ENCODE data around the gene AFDN. TPM values are rescaled to one million over a fixed set of nuclear protein-coding genes. Genes with fewer than 3 reads are reported as not detected.

The AFDN gene
- total and polyA plus RNA-seq, 2 experiments from 2014 or later, result 130 to 198 TPM

DNA sequence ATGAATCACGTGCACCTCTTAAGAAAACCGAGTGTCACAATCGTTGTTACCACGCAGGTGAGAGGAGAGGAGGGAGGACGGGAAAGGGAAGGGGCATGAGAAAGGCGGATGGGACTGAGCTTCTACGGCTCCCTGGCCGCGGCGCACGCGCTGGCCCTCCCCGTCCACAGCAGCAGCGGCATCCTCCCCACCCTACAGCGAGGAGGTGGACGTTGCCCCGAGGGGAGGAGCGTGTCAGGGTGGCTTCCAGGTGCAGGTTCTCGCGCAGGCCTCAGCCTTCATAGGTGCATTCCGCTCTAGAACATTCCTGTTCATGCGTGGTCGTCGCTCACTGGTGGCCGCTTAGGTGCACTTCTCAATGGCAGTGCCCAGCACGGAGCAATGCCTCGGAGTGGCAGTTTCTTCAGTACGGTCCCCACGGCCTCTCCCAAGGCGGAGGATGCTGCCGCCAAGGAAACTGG, 29.7 kb upstream of the AFDN start:
- Histone ChIP-seq H4K20me1 (ENCODE audit: insufficient read depth, poor library complexity, severe bottlenecking) (no peaks in the 10 kb centered on the region), H3K9me2 (replicated peaks; ENCODE audit: insufficient read depth) (no peaks in the 10 kb centered on the region), H3K27ac (no peak overlapping the region), H3K36me3 (replicated peaks; ENCODE audit: insufficient read depth, low read depth) (no peaks in the 10 kb centered on the region), H2AFZ (no peak overlapping the region), H3K79me2 (no peaks in the 10 kb centered on the region), H3K4me1 (ENCODE audit: insufficient read depth) (peaks cover 3% of the 10 kb centered on the region), H3K4me2 (no peak overlapping the region), H3K27me3 (no peaks in the 10 kb centered on the region), H3K9me3 (ENCODE audit: low read depth) (no peaks in the 10 kb centered on the region), H3K4me3 (no peak overlapping the region)
- DNase-seq (ENCODE audit: low spot score), result no peak
- TF ChIP-seq EZH2phosphoT487 (IDR thresholded peaks at IDR 0.05; ENCODE audit: low read depth, severe bottlenecking, unreplicated experiment), result no peak
- TF ChIP-seq EZH2 (IDR thresholded peaks at IDR 0.05; ENCODE audit: borderline replicate concordance), result no peak
- TF ChIP-seq, protein P1, sequence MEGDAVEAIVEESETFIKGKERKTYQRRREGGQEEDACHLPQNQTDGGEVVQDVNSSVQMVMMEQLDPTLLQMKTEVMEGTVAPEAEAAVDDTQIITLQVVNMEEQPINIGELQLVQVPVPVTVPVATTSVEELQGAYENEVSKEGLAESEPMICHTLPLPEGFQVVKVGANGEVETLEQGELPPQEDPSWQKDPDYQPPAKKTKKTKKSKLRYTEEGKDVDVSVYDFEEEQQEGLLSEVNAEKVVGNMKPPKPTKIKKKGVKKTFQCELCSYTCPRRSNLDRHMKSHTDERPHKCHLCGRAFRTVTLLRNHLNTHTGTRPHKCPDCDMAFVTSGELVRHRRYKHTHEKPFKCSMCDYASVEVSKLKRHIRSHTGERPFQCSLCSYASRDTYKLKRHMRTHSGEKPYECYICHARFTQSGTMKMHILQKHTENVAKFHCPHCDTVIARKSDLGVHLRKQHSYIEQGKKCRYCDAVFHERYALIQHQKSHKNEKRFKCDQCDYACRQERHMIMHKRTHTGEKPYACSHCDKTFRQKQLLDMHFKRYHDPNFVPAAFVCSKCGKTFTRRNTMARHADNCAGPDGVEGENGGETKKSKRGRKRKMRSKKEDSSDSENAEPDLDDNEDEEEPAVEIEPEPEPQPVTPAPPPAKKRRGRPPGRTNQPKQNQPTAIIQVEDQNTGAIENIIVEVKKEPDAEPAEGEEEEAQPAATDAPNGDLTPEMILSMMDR (IDR thresholded peaks at IDR 0.05; ENCODE audit: poor library complexity), result no peak
- WGBS (ENCODE audit: low lambda C conversion rate, missing lambda C conversion rate), result 97% methylated on average over 31 of the region's 31 CpGs

DNA sequence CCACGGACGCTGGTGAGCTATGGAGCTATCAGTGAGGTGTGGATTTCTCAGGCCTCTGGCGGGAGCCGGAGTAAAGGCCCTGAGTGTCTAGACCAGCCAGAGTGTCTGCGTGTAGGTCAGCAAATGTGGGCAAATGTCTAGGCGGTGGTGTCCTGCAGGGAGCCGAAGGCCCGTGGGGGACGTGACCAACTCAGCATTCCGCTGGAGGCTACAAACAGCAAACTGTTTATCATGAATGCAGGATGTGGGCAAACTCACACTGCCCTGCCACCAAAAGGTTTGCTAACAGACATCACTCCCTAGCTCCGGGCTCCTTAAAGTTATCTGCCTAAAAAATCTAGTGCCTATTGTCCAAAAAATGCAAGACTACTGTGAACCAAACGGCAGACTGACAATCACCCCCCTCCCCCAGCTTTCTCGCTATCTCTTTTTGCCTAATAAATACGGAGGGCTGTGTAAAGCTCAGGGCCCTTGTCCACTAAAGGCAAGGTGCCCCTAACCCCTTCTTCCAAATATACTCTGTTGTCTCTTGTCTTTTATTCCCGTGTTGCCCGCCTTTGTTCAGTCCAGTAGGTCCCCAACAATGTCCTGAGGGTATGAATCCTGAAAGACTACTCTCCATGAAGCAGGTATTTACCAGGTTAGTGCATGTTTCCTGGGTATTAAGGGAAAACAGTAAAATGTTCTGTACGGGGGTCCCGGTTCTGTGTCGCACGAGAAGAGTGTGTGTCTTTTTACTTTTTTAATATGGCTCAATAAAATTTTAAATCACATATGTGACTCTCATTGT, 29.0 kb upstream of the AFDN start:
- WGBS (ENCODE audit: low lambda C conversion rate, missing lambda C conversion rate), result 63% methylated on average over 20 of the region's 20 CpGs
- no peak for DNase-seq (ENCODE audit: low spot score)

DNA sequence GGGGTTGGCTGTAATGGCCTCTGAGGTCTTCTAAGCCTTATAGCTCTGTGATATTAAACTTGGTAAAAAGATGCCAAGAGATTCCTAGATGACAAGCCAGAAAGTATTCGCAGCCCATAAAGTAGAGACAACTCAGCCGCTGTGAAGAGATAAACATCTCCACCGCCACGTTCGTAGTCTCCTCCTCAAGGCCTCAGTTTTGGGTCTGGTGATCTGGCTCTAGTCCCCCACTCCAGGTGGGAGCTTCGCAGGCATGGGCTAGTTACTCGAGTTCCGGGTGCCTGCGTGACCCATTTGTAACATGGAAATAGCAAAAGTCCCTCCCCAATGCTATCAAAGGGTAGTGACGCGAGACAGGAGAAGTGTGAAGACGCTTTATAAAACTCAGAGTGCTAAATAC, 28.3 kb upstream of the AFDN start:
- Histone ChIP-seq H3K79me2 (no peaks in the 10 kb centered on the region), H4K20me1 (ENCODE audit: insufficient read depth, poor library complexity, severe bottlenecking) (no peaks in the 10 kb centered on the region), H3K36me3 (replicated peaks; ENCODE audit: insufficient read depth, low read depth) (no peaks in the 10 kb centered on the region), H3K4me1 (ENCODE audit: insufficient read depth) (no peaks in the 10 kb centered on the region), H3K4me2 (no peak overlapping the region), H2AFZ (no peak overlapping the region), H3K9me2 (replicated peaks; ENCODE audit: insufficient read depth) (no peaks in the 10 kb centered on the region), H3K27me3 (no peaks in the 10 kb centered on the region), H3K27ac (no peak overlapping the region), H3K9me3 (ENCODE audit: low read depth) (no peaks in the 10 kb centered on the region), H3K4me3 (no peak overlapping the region)
- TF ChIP-seq EZH2 (IDR thresholded peaks at IDR 0.05; ENCODE audit: borderline replicate concordance) (no peak), EZH2phosphoT487 (IDR thresholded peaks at IDR 0.05; ENCODE audit: low read depth, severe bottlenecking, unreplicated experiment) (no peak)
- TF ChIP-seq, protein P1 (IDR thresholded peaks at IDR 0.05; ENCODE audit: poor library complexity), result no peak
- no peak for DNase-seq (ENCODE audit: low spot score)
- WGBS (ENCODE audit: low lambda C conversion rate, missing lambda C conversion rate), result 62% methylated on average over 12 of the region's 12 CpGs

More for the DNA sequence above, 29.0 kb upstream of the AFDN start:
- no peaks in the 10 kb centered on the region for H3K36me3 ChIP-seq (replicated peaks; ENCODE audit: insufficient read depth, low read depth)
- H3K9me3 ChIP-seq (ENCODE audit: low read depth), result no peaks in the 10 kb centered on the region
- H3K27ac ChIP-seq, result no peak overlapping the region
- no peak overlapping the region for H3K4me2 ChIP-seq
- H4K20me1 ChIP-seq (ENCODE audit: insufficient read depth, poor library complexity, severe bottlenecking), result no peaks in the 10 kb centered on the region
- H3K9me2 ChIP-seq (replicated peaks; ENCODE audit: insufficient read depth), result no peaks in the 10 kb centered on the region
- H3K79me2 ChIP-seq, result no peaks in the 10 kb centered on the region
- H2AFZ ChIP-seq, result no peak overlapping the region
- no peak overlapping the region for H3K4me3 ChIP-seq
- no peaks in the 10 kb centered on the region for H3K27me3 ChIP-seq
- H3K4me1 ChIP-seq (ENCODE audit: insufficient read depth), result peaks cover 3% of the 10 kb centered on the region
- TF ChIP-seq, protein P1 (IDR thresholded peaks at IDR 0.05; ENCODE audit: poor library complexity), result no peak
- no peak for TF ChIP-seq EZH2 (IDR thresholded peaks at IDR 0.05; ENCODE audit: borderline replicate concordance)
- no peak for TF ChIP-seq EZH2phosphoT487 (IDR thresholded peaks at IDR 0.05; ENCODE audit: low read depth, severe bottlenecking, unreplicated experiment)
